Endothelial cell of umbilical vein (primary cell): ENCODE data around the gene NNT. TPM values are rescaled to one million over a fixed set of nuclear protein-coding genes. Genes with fewer than 3 reads are reported as not detected.

ENCODE experiments used
- BruUV-seq: library from RNA; stranded (reverse); fragments of 400-500 nt; replicated peaks from 2 replicates; lab custom pipeline; 2021; lab: Mats Ljungman, UMichigan
- CTCF ChIA-PET: fragments of 300-600, 350-600 bp; sonication (Branson Sonifier 250); formaldehyde crosslinking; loops from one replicate; lab custom pipeline; 2021; ENCODE audit warnings: antibody characterized with exemption, inconsistent platforms; lab: Charles Lee
- POLR2A ChIA-PET: fragments of 300-600, 350-600 bp; sonication (Branson Sonifier 250); formaldehyde crosslinking; loops from one replicate; lab custom pipeline; 2021; ENCODE audit warnings: antibody characterized with exemption, inconsistent platforms; lab: Charles Lee
- DNase-seq: peaks from one replicate; pipeline ENCODE4 v3.0.0-alpha.2; 2011; ENCODE audit warnings: low read depth, low spot score
- FAIRE-seq: peaks from 2 replicates; lab custom pipeline; 2011; peaks lifted over from hg19 to GRCh38; lab: Jason Lieb, UNC
- H2AFZ ChIP-seq: 2 replicates; pipeline ENCODE4 v1.6.0; 2012; ENCODE audit warnings: low read depth, low read length, control low read depth, inconsistent platforms
- H3K27ac ChIP-seq: 2 replicates; pipeline ENCODE4 v1.5.1; 2011; ENCODE audit warnings: low read depth, mild to moderate bottlenecking, control low read depth, low read length, moderate library complexity; ENCODE audit not compliant: insufficient read depth
- H3K27me3 ChIP-seq, 2 experiments: 2 replicates each; pipeline versions ENCODE4 v1.6.0 to v1.6.1; 2011; ENCODE audit warnings: low read length in 2 of 2, mixed read lengths in 1 of 2; ENCODE audit not compliant: control insufficient read depth in 2 of 2, insufficient read depth in 2 of 2
- H3K36me3 ChIP-seq, 2 experiments: 2 replicates in 1 of 2; 3 replicates in 1 of 2; pipeline ENCODE4 v1.5.1; 2011; ENCODE audit warnings: low read length in 2 of 2, mild to moderate bottlenecking in 1 of 2, moderate library complexity in 1 of 2; ENCODE audit not compliant: control insufficient read depth in 2 of 2, insufficient read depth in 2 of 2; ENCODE audit errors: extremely low read depth in 1 of 2
- H3K4me1 ChIP-seq: 3 replicates; pipeline ENCODE4 v1.5.1; 2011; ENCODE audit warnings: mild to moderate bottlenecking, low read length; ENCODE audit not compliant: control insufficient read depth, insufficient read depth; ENCODE audit errors: extremely low read depth
- H3K4me2 ChIP-seq: 2 replicates; pipeline ENCODE4 v1.6.1; 2011; ENCODE audit warnings: low read length, control low read depth, mixed read lengths; ENCODE audit not compliant: insufficient read depth
- H3K4me3 ChIP-seq, 3 experiments: fragments of 200-600 bp in 1 of 3; sonication (generic), shearing (Covaris generic) in 1 of 3; replicated peaks in 1 of 3; 2 replicates each; pipeline ENCODE4 v1.5.1; 2011 to 2016; ENCODE audit warnings: control low read depth in 3 of 3, low read length in 3 of 3, mild to moderate bottlenecking in 2 of 3, inconsistent platforms in 1 of 3, low read depth in 1 of 3, moderate library complexity in 1 of 3; ENCODE audit not compliant: insufficient read depth in 1 of 3
- H3K79me2 ChIP-seq: 2 replicates; pipeline ENCODE4 v1.6.0; 2012; ENCODE audit warnings: low read length, inconsistent platforms; ENCODE audit not compliant: control insufficient read depth, insufficient read depth
- H3K9ac ChIP-seq: replicated peaks from 2 replicates; pipeline ENCODE3; 2011; ENCODE audit warnings: low read length, control low read depth; ENCODE audit not compliant: insufficient read depth; ENCODE audit errors: extremely low read depth
- H3K9me1 ChIP-seq: replicated peaks from 3 replicates; pipeline ENCODE4 v1.6.0; 2011; ENCODE audit warnings: mild to moderate bottlenecking, low read length; ENCODE audit not compliant: control insufficient read depth, insufficient read depth; ENCODE audit errors: extremely low read depth
- H3K9me3 ChIP-seq: replicated peaks from 2 replicates; pipeline ENCODE4 v1.5.1; 2012; ENCODE audit warnings: low read length, inconsistent platforms; ENCODE audit not compliant: control insufficient read depth, insufficient read depth
- H4K20me1 ChIP-seq: replicated peaks from 2 replicates; pipeline ENCODE3; 2011; ENCODE audit warnings: mild to moderate bottlenecking, low read length; ENCODE audit not compliant: control insufficient read depth, insufficient read depth; ENCODE audit errors: extremely low read depth
- CTCF ChIP-seq, 2 donors: IDR thresholded peaks; 1 replicate in 1 of 2; 2 replicates in 1 of 2; pipeline ENCODE4 v1.5.1; 2011; ENCODE audit warnings: low read length in 2 of 2, mild to moderate bottlenecking in 2 of 2, moderate library complexity in 2 of 2, control low read depth in 1 of 2, inconsistent platforms in 1 of 2, low read depth in 1 of 2; ENCODE audit not compliant: insufficient read depth in 1 of 2; ENCODE audit errors: extremely low read depth in 1 of 2
- EZH2 ChIP-seq: IDR thresholded peaks from 2 replicates; pipeline ENCODE4 v1.6.1; 2012; ENCODE audit warnings: borderline replicate concordance, low read depth, mild to moderate bottlenecking, moderate library complexity, low read length, inconsistent platforms; ENCODE audit not compliant: severe bottlenecking
- FOS ChIP-seq: IDR thresholded peaks from 2 replicates; pipeline ENCODE4 v1.6.1; 2011; ENCODE audit warnings: mild to moderate bottlenecking, low read length, moderate library complexity, borderline replicate concordance; ENCODE audit not compliant: insufficient read depth
- GATA2 ChIP-seq: IDR thresholded peaks from 2 replicates; pipeline ENCODE4 v1.7.0; 2011; ENCODE audit warnings: low read depth, mild to moderate bottlenecking, moderate library complexity, mixed read lengths, low read length; ENCODE audit not compliant: insufficient read length, insufficient read depth
- JUN ChIP-seq: IDR thresholded peaks from 2 replicates; pipeline ENCODE4 v1.6.1; 2011; ENCODE audit warnings: borderline replicate concordance, low read depth; ENCODE audit not compliant: insufficient read length, insufficient read depth
- MAX ChIP-seq: IDR thresholded peaks from 2 replicates; pipeline ENCODE4 v1.6.1; 2011; ENCODE audit not compliant: insufficient read depth, insufficient read length
- MYC ChIP-seq: IDR thresholded peaks from one replicate; pipeline ENCODE4 v1.6.1; 2011; ENCODE audit warnings: mild to moderate bottlenecking, low read depth, low read length
- POLR2A ChIP-seq: IDR thresholded peaks from 2 replicates; pipeline ENCODE4 v1.6.1; 2012; ENCODE audit warnings: low read depth, mild to moderate bottlenecking, control low read depth, low read length
- POLR2AphosphoS5 ChIP-seq: IDR thresholded peaks from 2 replicates; pipeline ENCODE4 v1.6.1; 2012; ENCODE audit warnings: low read depth, mild to moderate bottlenecking, control low read depth, low read length, moderate library complexity; ENCODE audit not compliant: insufficient read depth
- dilution Hi-C: fragments of 300-500 bp; cut with MboI; formaldehyde crosslinking; loops from one replicate; pipeline ENCODE4 v1.15.0; 2019; ENCODE audit warnings: low sequenced_read_pairs; ENCODE audit not compliant: extremely low pct_ligation_motif_present
- intact Hi-C: fragments of 100-400 bp; cut with micrococcal nuclease; formaldehyde crosslinking; loops from one replicate; pipeline ENCODE4 v1.10.0; 2022
- polyA plus RNA-seq, 4 experiments: library from polyadenylated mRNA; depleted of rRNA in 3 of 4; stranded (reverse) in 3 of 4; unstranded in 1 of 4; fragments of >200 nt; gene quantifications; 2 replicates each; pipeline versions ENCODE4 v1.2.1 to v1.2.3, GENCODE V29; 2011 to 2012; ENCODE audit warnings: missing spikeins in 1 of 4
- total RNA-seq: library from RNA; stranded (reverse); gene quantifications from 2 replicates; pipeline ENCODE4 v1.2.3, GENCODE V29; 2021

NNT gene
- total and polyA plus RNA-seq, 2 donors (not counting 3 experiments of a cell fraction or from before 2014, with no cell fraction given) = 38.2 to 82.5 TPM

GRCh38 chr5:43643327-43643726 lies 40.3 kb downstream of the NNT start:
- H3K27me3 ChIP-seq = no peaks in the 10 kb centered on the region
- FAIRE-seq = no peak
- no peak overlapping the region for H2AFZ ChIP-seq
- TF ChIP-seq MYC (no peak), FOS (no peak), MAX (no peak), POLR2AphosphoS5 (no peak), GATA2 (no peak), JUN (no peak), CTCF (IDR thresholded peaks at IDR 0.05; ENCODE audit: extremely low read depth in 1 of 2, insufficient read depth in 1 of 2, low read depth in 1 of 2, low read length in 2 of 2) (no peak), EZH2 (no peak), POLR2A (no peak)
- ChIA-PET POLR2A (no interaction called here), CTCF (interaction anchor here (0.5 to 4.2 kb wide), 6 partner anchors 12 to 158 kb away, joined by 3 to 31 read pairs (median 3); no protein-coding TSS in a partner anchor)
- H3K9me1 ChIP-seq = no peaks in the 10 kb centered on the region
- no peaks in the 10 kb centered on the region for H3K36me3 ChIP-seq
- H3K4me2 ChIP-seq = no peak overlapping the region
- H3K9ac ChIP-seq = no peak overlapping the region
- no peaks in the 10 kb centered on the region for H3K4me1 ChIP-seq
- no peak overlapping the region for H3K4me3 ChIP-seq
- dilution Hi-C loops = no loop called here
- BruUV-seq = no TSS peak
- no peaks in the 10 kb centered on the region for H3K9me3 ChIP-seq
- H3K79me2 ChIP-seq = no peaks in the 10 kb centered on the region
- H3K27ac ChIP-seq = no peak overlapping the region
- no peak for DNase-seq
- H4K20me1 ChIP-seq = no peaks in the 10 kb centered on the region
- intact Hi-C loops = no loop called here
